Common myeloid progenitor, CD34-positive (primary cell): ENCODE data around the gene TVP23B.
"Not testable (repeated sequence)": the region's sequence is repeated elsewhere in the genome, so short reads cannot be mapped to it uniquely, and the experiment has no call there.

Experiments used
- CTCF ChIA-PET: fragments of 350-600 bp; sonication (Branson Sonifier 250); formaldehyde crosslinking; loops from one replicate; lab custom pipeline; 2021; ENCODE audit warnings: antibody characterized with exemption; lab: Charles Lee
- POLR2A ChIA-PET: fragments of 350-600 bp; sonication (Branson Sonifier 250); formaldehyde crosslinking; loops from one replicate; lab custom pipeline; 2021; ENCODE audit warnings: antibody characterized with exemption; lab: Charles Lee
- DNase-seq, 3 donors: peaks; one replicate each; pipeline versions ENCODE4 v3.0.0 to v3.0.0-alpha.2; 2013
- H3K27ac ChIP-seq, 2 experiments: 1 replicate in 1 of 2; 2 replicates in 1 of 2; pipeline ENCODE4 v1.7.0; 2013; ENCODE audit warnings: inconsistent platforms in 2 of 2, low read length in 2 of 2, mild to moderate bottlenecking in 2 of 2, low read depth in 1 of 2, moderate library complexity in 1 of 2; ENCODE audit not compliant: severe bottlenecking in 2 of 2, insufficient read depth in 1 of 2, poor library complexity in 1 of 2
- H3K27me3 ChIP-seq, 5 experiments: replicated peaks in 2 of 5; 1 replicate in 3 of 5; 2 replicates in 2 of 5; pipeline versions ENCODE4 v1.6.1 to v1.7.0; 2013; ENCODE audit warnings: low read length in 4 of 5, mild to moderate bottlenecking in 2 of 5, moderate library complexity in 2 of 5, inconsistent platforms in 1 of 5; ENCODE audit not compliant: insufficient read depth in 5 of 5, control insufficient read depth in 4 of 5
- H3K36me3 ChIP-seq, 4 experiments: 1 replicate in 2 of 4; 2 replicates in 2 of 4; pipeline versions ENCODE4 v1.6.1 to v1.7.0; 2013; ENCODE audit warnings: low read length in 3 of 4, control low read depth in 1 of 4, mild to moderate bottlenecking in 1 of 4; ENCODE audit not compliant: control insufficient read depth in 4 of 4, insufficient read depth in 4 of 4
- H3K4me1 ChIP-seq, 4 experiments: 1 replicate in 3 of 4; 2 replicates in 1 of 4; pipeline versions ENCODE4 v1.6.1 to v1.7.1; 2013; ENCODE audit warnings: low read length in 3 of 4, mild to moderate bottlenecking in 3 of 4, control low read depth in 1 of 4, inconsistent platforms in 1 of 4, moderate library complexity in 1 of 4; ENCODE audit not compliant: control insufficient read depth in 4 of 4, insufficient read depth in 4 of 4; ENCODE audit errors: control extremely low read depth in 1 of 4
- H3K4me3 ChIP-seq, 7 experiments: 1 replicate in 4 of 7; 2 replicates in 3 of 7; pipeline versions ENCODE4 v1.5.1 to v1.7.0; 2013; ENCODE audit warnings: mild to moderate bottlenecking in 7 of 7, low read length in 6 of 7, moderate library complexity in 6 of 7, inconsistent platforms in 2 of 7, low read depth in 2 of 7, control low read depth in 1 of 7; ENCODE audit not compliant: insufficient read depth in 4 of 7, control insufficient read depth in 1 of 7; ENCODE audit errors: extremely low read depth in 1 of 7
- H3K9me3 ChIP-seq, 5 experiments: 1 replicate in 4 of 5; 2 replicates in 1 of 5; pipeline versions ENCODE4 v1.6.1 to v1.7.1; 2013; ENCODE audit warnings: low read length in 4 of 5, mild to moderate bottlenecking in 2 of 5, inconsistent platforms in 1 of 5, low read depth in 1 of 5, moderate library complexity in 1 of 5; ENCODE audit not compliant: control insufficient read depth in 4 of 5, insufficient read depth in 2 of 5; ENCODE audit errors: control extremely low read depth in 1 of 5
- WGBS: methylation state at CpG from one replicate; pipeline ENCODE4 v1.1.5; 2013; ENCODE audit not compliant: insufficient coverage; 5-methylcytosine and 5-hydroxymethylcytosine counted together

TVP23B gene

GRCh38 chr17:18744726-18745125, 36.3 kb upstream of the TVP23B start:
- DNase-seq, H3K36me3 ChIP-seq, H3K27me3 ChIP-seq, H3K27ac ChIP-seq, H3K4me1 ChIP-seq, H3K4me3 ChIP-seq, H3K9me3 ChIP-seq, POLR2A ChIA-PET: not testable (repeated sequence)
- CTCF ChIA-PET: interaction anchor here (0.6 kb wide), 1 partner anchor 119 kb away, joined by 3 read pairs; no protein-coding TSS in a partner anchor
- 20% methylated on average over 2 of the region's 4 CpGs for WGBS

- H3K9me3 ChIP-seq, POLR2A ChIA-PET, H3K27ac ChIP-seq, CTCF ChIA-PET, H3K27me3 ChIP-seq, H3K36me3 ChIP-seq, DNase-seq, H3K4me1 ChIP-seq, H3K4me3 ChIP-seq: not testable (repeated sequence)
- WGBS: 86% methylated on average over 1 of the region's 3 CpGs
Measured at GRCh38 chr17:18746551-18746950, 34.4 kb upstream of the TVP23B start.

- H3K27ac ChIP-seq, H3K4me3 ChIP-seq, POLR2A ChIA-PET, H3K36me3 ChIP-seq, H3K4me1 ChIP-seq, DNase-seq, CTCF ChIA-PET, H3K27me3 ChIP-seq, H3K9me3 ChIP-seq: not testable (repeated sequence)
- no CpG with 5 or more reads among the region's 6 CpGs for WGBS
Measured at GRCh38 chr17:18747501-18747900, 33.5 kb upstream of the TVP23B start.

GRCh38 chr17:18750242-18750641, 30.7 kb upstream of the TVP23B start:
- POLR2A ChIA-PET, H3K27me3 ChIP-seq, CTCF ChIA-PET: not testable (repeated sequence)

GRCh38 chr17:18753829-18754409, 27.1 kb upstream of the TVP23B start:
- H3K9me3 ChIP-seq, H3K4me3 ChIP-seq, H3K36me3 ChIP-seq, H3K4me1 ChIP-seq, DNase-seq, H3K27me3 ChIP-seq, H3K27ac ChIP-seq, POLR2A ChIA-PET: not testable (repeated sequence)
- CTCF ChIA-PET: interaction anchor here (0.8 kb wide), 1 partner anchor 25 kb away, joined by 3 read pairs; no protein-coding TSS in a partner anchor
- 100% methylated on average over 2 of the region's 6 CpGs for WGBS

More at GRCh38 chr17:18750242-18750641, 30.7 kb upstream of the TVP23B start:
- not testable (repeated sequence) for H3K4me1 ChIP-seq, H3K36me3 ChIP-seq, H3K4me3 ChIP-seq, DNase-seq, H3K9me3 ChIP-seq, H3K27ac ChIP-seq
- no CpG with 5 or more reads among the region's 1 CpG for WGBS

- WGBS: no CpG with 5 or more reads among the region's 4 CpGs
- DNase-seq, H3K4me1 ChIP-seq, H3K9me3 ChIP-seq, H3K27ac ChIP-seq, H3K4me3 ChIP-seq, POLR2A ChIA-PET, H3K27me3 ChIP-seq, H3K36me3 ChIP-seq, CTCF ChIA-PET: not testable (repeated sequence)
Measured at GRCh38 chr17:18755969-18756368, 25.0 kb upstream of the TVP23B start.

GRCh38 chr17:18757368-18758044, 23.5 kb upstream of the TVP23B start:
- H3K4me3 ChIP-seq, DNase-seq, H3K27ac ChIP-seq, H3K36me3 ChIP-seq, POLR2A ChIA-PET, H3K4me1 ChIP-seq, H3K9me3 ChIP-seq, H3K27me3 ChIP-seq, CTCF ChIA-PET: not testable (repeated sequence)
- 100% methylated on average over 2 of the region's 8 CpGs for WGBS
